Neural progenitor cell (in vitro differentiated cells): ENCODE results near the gene KLHDC8A.

ENCODE experiments used
- EZH2 ChIP-seq: fragments of 200-600 bp; sonication (generic); IDR thresholded peaks from 2 replicates; pipeline ENCODE4 v1.6.1; 2017; ENCODE audit warnings: antibody characterized with exemption, mild to moderate bottlenecking, moderate library complexity
- EZH2phosphoT487 ChIP-seq: fragments of 200-600 bp; sonication (generic); IDR thresholded peaks from 2 replicates; pipeline ENCODE4 v1.6.1; 2017; ENCODE audit warnings: antibody characterized with exemption
- TF ChIP-seq, protein P1 (sequence below): fragments of 200-600 bp; sonication (generic); IDR thresholded peaks from 2 replicates; pipeline ENCODE4 v1.5.1; 2017; ENCODE audit warnings: antibody characterized with exemption, mild to moderate bottlenecking

- TF ChIP-seq, protein P1, sequence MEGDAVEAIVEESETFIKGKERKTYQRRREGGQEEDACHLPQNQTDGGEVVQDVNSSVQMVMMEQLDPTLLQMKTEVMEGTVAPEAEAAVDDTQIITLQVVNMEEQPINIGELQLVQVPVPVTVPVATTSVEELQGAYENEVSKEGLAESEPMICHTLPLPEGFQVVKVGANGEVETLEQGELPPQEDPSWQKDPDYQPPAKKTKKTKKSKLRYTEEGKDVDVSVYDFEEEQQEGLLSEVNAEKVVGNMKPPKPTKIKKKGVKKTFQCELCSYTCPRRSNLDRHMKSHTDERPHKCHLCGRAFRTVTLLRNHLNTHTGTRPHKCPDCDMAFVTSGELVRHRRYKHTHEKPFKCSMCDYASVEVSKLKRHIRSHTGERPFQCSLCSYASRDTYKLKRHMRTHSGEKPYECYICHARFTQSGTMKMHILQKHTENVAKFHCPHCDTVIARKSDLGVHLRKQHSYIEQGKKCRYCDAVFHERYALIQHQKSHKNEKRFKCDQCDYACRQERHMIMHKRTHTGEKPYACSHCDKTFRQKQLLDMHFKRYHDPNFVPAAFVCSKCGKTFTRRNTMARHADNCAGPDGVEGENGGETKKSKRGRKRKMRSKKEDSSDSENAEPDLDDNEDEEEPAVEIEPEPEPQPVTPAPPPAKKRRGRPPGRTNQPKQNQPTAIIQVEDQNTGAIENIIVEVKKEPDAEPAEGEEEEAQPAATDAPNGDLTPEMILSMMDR, result no peak
- TF ChIP-seq EZH2phosphoT487 (no peak), EZH2 (no peak)
Observed at GRCh38 chr1:205359771-205360565, 3.2 kb upstream of the KLHDC8A start.
